MG63 (cell line): ENCODE results near the gene LYZL2. TPM values are rescaled to one million over a fixed set of nuclear protein-coding genes. Genes with fewer than 3 reads are reported as not detected.

Experiments used
- DNase-seq: peaks from one replicate; pipeline ENCODE4 v3.0.0-alpha.2; 2020
- H3K27me3 ChIP-seq: fragments of 250-450 bp; sonication (Bioruptor Pico); 2 replicates; pipeline ENCODE4 v1.5.1; 2020; ENCODE audit warnings: mild to moderate bottlenecking, moderate library complexity
- H3K36me3 ChIP-seq: fragments of 250-450 bp; sonication (Bioruptor Pico); 2 replicates; pipeline ENCODE4 v1.5.1; 2020; ENCODE audit warnings: mild to moderate bottlenecking, moderate library complexity
- H3K4me3 ChIP-seq: fragments of 250-450 bp; sonication (Bioruptor Pico); 2 replicates; pipeline ENCODE4 v1.5.1; 2020; ENCODE audit warnings: mild to moderate bottlenecking, moderate library complexity
- H3K9me3 ChIP-seq: fragments of 250-450 bp; sonication (Bioruptor Pico); 2 replicates; pipeline ENCODE4 v1.5.1; 2020; ENCODE audit warnings: mild to moderate bottlenecking, moderate library complexity
- total RNA-seq: library from RNA; depleted of rRNA; stranded (reverse); fragments of >200 nt; shearing (Covaris generic); gene quantifications from 2 replicates; pipeline ENCODE4 v1.2.3, GENCODE V29; 2014; ENCODE audit warnings: low replicate concordance; rRNA removed

LYZL2 gene
- total RNA-seq, 1 experiment from 2014 or later = not detected

DNA sequence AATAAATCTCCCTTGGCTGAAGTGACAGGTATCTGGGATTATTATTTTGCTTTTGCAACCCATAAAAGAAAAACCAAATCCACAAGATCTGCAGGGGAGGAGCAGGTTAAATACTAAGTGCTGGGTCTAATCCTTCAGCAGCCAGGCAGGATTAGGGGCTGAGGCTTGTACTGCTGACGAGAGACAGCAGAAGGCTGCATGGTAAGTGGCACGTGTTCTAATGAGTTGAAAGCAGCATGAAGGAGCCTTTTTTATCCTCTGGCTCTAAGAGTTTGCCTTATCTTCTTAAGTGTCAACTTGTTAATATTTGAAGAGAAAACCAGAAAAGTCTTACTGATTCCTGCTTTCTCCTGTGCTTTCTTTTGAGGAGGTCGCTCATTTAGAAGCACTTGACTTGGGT lies 50.0 kb downstream of the LYZL2 start:
- no peak for DNase-seq
- Histone ChIP-seq H3K27me3 (no peaks in the 10 kb centered on the region), H3K4me3 (no peak overlapping the region), H3K36me3 (no peaks in the 10 kb centered on the region), H3K9me3 (no peaks in the 10 kb centered on the region)

DNA sequence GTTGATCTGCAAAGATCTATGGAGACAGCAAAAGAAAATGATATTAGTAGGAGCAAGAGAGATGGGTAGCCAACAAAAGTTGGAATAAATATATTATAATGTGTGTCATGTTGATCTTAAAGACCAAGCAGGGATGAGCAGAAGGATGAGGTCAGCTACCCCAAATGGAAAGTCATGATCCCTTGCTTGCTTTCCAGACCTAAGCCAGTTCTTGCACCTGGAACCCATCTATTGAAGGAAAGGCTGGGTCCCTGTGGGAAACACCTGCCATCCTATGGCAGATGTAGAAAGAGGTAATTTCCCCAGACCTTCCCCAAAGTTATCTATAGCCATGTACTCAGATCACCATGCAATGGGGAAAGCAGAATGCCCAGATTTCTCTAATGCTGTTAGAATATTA lies 52.5 kb downstream of the LYZL2 start:
- DNase-seq = no peak
- H3K4me3 ChIP-seq = no peak overlapping the region
- H3K27me3 ChIP-seq = no peaks in the 10 kb centered on the region
- H3K36me3 ChIP-seq = no peaks in the 10 kb centered on the region
- no peaks in the 10 kb centered on the region for H3K9me3 ChIP-seq

DNA sequence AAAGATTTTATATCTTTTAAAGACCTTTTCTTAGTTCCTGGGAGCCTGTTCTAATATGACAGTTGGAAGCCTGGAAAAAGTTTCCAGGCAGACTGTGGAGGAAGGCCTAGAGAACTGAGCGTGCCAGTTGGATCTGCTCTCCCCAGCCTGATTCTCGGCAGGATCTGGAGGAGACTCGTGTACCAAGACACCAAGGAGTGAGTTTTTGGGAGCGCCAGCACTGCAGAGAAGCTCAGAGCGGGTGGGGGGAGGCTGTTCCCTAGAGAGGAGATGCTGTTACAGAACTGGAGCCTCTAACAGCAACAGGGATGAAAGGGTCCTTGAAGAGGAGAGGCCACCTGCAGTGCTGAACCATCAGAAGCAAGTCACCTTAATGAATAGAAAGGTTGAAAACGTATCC lies 52.9 kb downstream of the LYZL2 start:
- Histone ChIP-seq H3K27me3 (no peaks in the 10 kb centered on the region), H3K9me3 (no peaks in the 10 kb centered on the region), H3K36me3 (no peaks in the 10 kb centered on the region), H3K4me3 (no peak overlapping the region)
- DNase-seq = no peak

DNA sequence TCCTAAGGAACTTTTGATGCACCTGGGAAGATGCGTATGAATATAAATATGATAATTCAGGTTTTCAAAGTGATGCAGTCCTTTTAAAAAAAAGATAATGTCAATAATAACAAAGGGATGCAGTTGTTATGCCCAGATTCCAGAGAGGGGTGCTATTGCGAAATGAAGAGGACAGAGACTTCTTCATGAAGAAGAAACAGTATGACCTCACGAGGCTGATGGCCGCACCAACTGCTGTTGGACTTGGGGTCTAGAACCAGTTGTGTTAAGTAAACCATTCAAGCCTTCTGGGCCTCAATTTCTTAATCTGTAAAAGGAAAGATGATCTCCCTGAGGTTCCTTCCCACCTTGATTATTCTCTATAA lies 55.1 kb downstream of the LYZL2 start:
- Histone ChIP-seq H3K36me3 (no peaks in the 10 kb centered on the region), H3K27me3 (0 out of 2 replicates have a peak, but pooled peaks cover 3% of the 10 kb centered on the region), H3K4me3 (no peak overlapping the region), H3K9me3 (no peaks in the 10 kb centered on the region)
- no peak for DNase-seq

DNA sequence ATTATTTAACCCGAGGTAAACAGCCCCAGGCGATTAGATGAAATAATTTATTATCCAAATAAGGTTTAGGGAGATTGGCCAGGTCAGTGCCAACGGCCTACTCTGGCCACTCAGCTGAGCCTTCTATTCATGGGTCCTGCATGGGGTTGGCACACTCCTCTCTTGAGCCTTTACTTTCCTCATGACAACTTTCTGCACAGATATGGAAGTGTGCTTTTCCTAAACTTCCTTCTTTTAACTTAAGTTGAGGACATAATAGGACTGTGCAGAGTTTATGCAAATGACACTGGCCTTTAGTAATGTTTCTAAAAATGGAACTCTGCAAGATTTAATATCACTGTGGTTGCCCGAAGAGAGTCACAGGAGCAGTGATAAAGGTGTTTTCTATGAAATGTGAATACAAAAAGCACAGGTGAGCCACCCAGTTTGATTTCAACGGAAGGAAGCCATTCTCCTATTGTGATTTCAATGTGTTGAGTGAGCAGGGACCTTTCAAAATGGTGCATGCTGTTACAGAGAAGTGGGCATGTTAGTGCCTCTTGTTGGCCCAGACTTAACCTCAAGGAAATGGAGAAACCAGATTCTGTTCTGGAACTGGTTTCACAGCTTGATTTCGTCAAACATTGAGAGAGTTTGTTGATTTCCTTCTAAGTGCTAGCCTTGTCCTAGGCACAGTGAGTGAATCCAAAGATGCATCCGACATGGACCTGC lies 55.7 kb downstream of the LYZL2 start:
- H3K9me3 ChIP-seq = no peaks in the 10 kb centered on the region
- no peak for DNase-seq
- no peaks in the 10 kb centered on the region for H3K36me3 ChIP-seq
- H3K27me3 ChIP-seq = 0 out of 2 replicates have a peak, but pooled peaks cover 3% of the 10 kb centered on the region
- no peak overlapping the region for H3K4me3 ChIP-seq

DNA sequence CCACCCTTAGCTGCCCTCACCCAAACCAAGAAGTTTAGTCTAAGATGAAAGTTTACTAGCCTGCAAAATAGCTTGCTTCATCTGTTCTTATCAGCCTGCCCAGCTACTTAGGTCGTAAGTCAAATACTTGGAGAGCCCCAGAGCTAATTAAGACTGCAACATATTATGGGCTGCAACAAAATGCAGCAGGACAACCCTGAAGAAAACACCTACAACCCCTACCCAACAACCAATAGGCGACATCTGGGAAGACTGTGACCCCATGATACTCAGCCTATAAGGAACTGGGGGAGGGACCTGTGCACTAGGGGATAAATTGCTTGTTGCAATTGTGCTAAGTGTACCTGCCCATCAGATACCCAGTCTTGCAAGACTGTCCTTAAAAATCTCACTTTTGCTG lies 64.1 kb downstream of the LYZL2 start:
- Histone ChIP-seq H3K36me3 (no peaks in the 10 kb centered on the region), H3K9me3 (no peaks in the 10 kb centered on the region), H3K27me3 (peaks cover under 1% of the 10 kb centered on the region; the same call in 1 of the 2 replicates), H3K4me3 (no peak overlapping the region)
- DNase-seq = no peak

DNA sequence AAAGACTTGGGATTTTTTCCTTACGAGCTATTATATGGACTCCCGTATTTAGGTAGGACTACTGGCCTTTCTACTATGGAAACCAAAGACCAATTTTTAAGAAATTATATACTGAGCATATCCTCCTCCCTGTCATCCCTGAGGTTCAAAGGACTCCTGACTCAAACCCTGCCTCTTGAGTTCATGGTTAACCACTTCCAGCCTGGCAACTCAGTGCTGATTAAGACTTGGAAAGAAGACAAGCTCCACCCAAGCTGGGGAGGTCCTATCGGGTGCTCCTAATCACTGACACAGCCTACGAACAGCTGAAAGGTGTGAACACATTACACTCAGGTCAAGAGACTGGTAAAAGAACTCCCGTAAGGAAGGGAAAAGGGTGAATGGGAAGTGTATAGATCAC lies 66.8 kb downstream of the LYZL2 start:
- Histone ChIP-seq H3K9me3 (no peaks in the 10 kb centered on the region), H3K36me3 (no peaks in the 10 kb centered on the region), H3K4me3 (no peak overlapping the region), H3K27me3 (no peaks in the 10 kb centered on the region; the same call in 1 of the 2 replicates)
- no peak for DNase-seq

Other genes starting within 250 kb of the LYZL2 start
- gene MAP3K8, start 195.6 kb downstream of the LYZL2 start, total RNA-seq = 0.10 and 1.4 TPM in 2 replicates